HG03460 (cell line): ENCODE data around the gene ADD1.

ENCODE experiments used
- ATAC-seq: cut with Tn5 transposase; IDR thresholded peaks from one replicate; pipeline ENCODE4 v1.9.1; 2021; ENCODE audit not compliant: unreplicated experiment

ADD1 gene

GRCh38 chr4:2843263-2843940 is at the start of gene ADD1:
Gene ADD1, plus strand, starts transcription at chr4:2843844. Its CDS starts 32,072 bp downstream, at chr4:2875916.
- ATAC-seq: peak; percentile 69

- ATAC-seq: no peak
Measured at GRCh38 chr4:2794486-2795299, 49.0 kb upstream of the ADD1 start.

- ATAC-seq: no peak
Measured at GRCh38 chr4:2795300-2795892, 48.2 kb upstream of the ADD1 start.

GRCh38 chr4:2795893-2796848 is 47.5 kb upstream of the ADD1 start:
- no peak for ATAC-seq

GRCh38 chr4:2796849-2797544 is 46.6 kb upstream of the ADD1 start:
- ATAC-seq: no peak

- no peak for ATAC-seq
Measured at GRCh38 chr4:2797545-2798305, 45.9 kb upstream of the ADD1 start.

GRCh38 chr4:2798399-2799223 is 45.0 kb upstream of the ADD1 start:
- peak; percentile 51 for ATAC-seq

- no peak for ATAC-seq
Measured at GRCh38 chr4:2799224-2799911, 44.3 kb upstream of the ADD1 start.

GRCh38 chr4:2799971-2800690 is 43.5 kb upstream of the ADD1 start:
- ATAC-seq: no peak

- no peak for ATAC-seq
Measured at GRCh38 chr4:2800691-2801596, 42.7 kb upstream of the ADD1 start.

GRCh38 chr4:2802618-2803531 is 40.8 kb upstream of the ADD1 start:
- ATAC-seq: no peak

- no peak for ATAC-seq
Measured at GRCh38 chr4:2803624-2804448, 39.8 kb upstream of the ADD1 start.

GRCh38 chr4:2804449-2804972 is 39.1 kb upstream of the ADD1 start:
- ATAC-seq: no peak

- ATAC-seq: no peak
Measured at GRCh38 chr4:2804973-2805501, 38.6 kb upstream of the ADD1 start.
